H1 (cell line): ENCODE data around the gene CFP. TPM values are rescaled to one million over a fixed set of nuclear protein-coding genes. Genes with fewer than 3 reads are reported as not detected.

Experiments
- ATF3 ChIP-seq: IDR thresholded peaks from 2 replicates; pipeline ENCODE4 v1.6.1; 2011; ENCODE audit warnings: low read depth, mild to moderate bottlenecking, low read length; ENCODE audit not compliant: insufficient read depth
- CHD1 ChIP-seq: IDR thresholded peaks from 2 replicates; pipeline ENCODE4 v1.6.1; 2012; ENCODE audit warnings: low read depth, low read length, improper control_type of control experiment
- CTBP2 ChIP-seq: IDR thresholded peaks from 2 replicates; pipeline ENCODE4 v1.7.0; 2011; ENCODE audit warnings: borderline replicate concordance, mild to moderate bottlenecking, moderate library complexity, mixed read lengths, low read length; ENCODE audit not compliant: insufficient read depth, insufficient read length
- EP300 ChIP-seq, 2 experiments: IDR thresholded peaks; 1 replicate in 1 of 2; 2 replicates in 1 of 2; pipeline ENCODE4 v1.6.1; 2011 to 2012; ENCODE audit warnings: low read depth in 2 of 2, low read length in 2 of 2, mild to moderate bottlenecking in 2 of 2, borderline replicate concordance in 1 of 2, inconsistent platforms in 1 of 2, moderate library complexity in 1 of 2
- EZH2 ChIP-seq: fragments of 200-600 bp; sonication (generic); IDR thresholded peaks from 2 replicates; pipeline ENCODE4 v1.7.1; 2012; ENCODE audit warnings: low read depth, mild to moderate bottlenecking, moderate library complexity, low read length, inconsistent platforms; ENCODE audit not compliant: severe bottlenecking
- JUN ChIP-seq: IDR thresholded peaks from 2 replicates; pipeline ENCODE4 v1.6.1; 2011; ENCODE audit warnings: low read depth, mild to moderate bottlenecking, improper control_type of control experiment, low read length
- NANOG ChIP-seq: IDR thresholded peaks from 2 replicates; pipeline ENCODE4 v1.6.1; 2011; ENCODE audit warnings: low read length, low read depth, mild to moderate bottlenecking, inconsistent platforms; ENCODE audit not compliant: insufficient read depth, poor library complexity, severe bottlenecking
- RAD21 ChIP-seq, 2 experiments: IDR thresholded peaks in 1 of 2; conservative IDR thresholded peaks in 1 of 2; 2 replicates each; pipeline ENCODE4 v1.6.1; 2011; ENCODE audit warnings: low read depth in 2 of 2, low read length in 2 of 2, improper control_type of control experiment in 1 of 2, inconsistent platforms in 1 of 2, mild to moderate bottlenecking in 1 of 2, moderate library complexity in 1 of 2
- SUZ12 ChIP-seq: fragments of 200-600 bp; sonication (generic); IDR thresholded peaks from 2 replicates; pipeline ENCODE4 v1.6.1; 2012; ENCODE audit warnings: mild to moderate bottlenecking, inconsistent platforms, low read length, moderate library complexity, mixed read lengths
- polyA plus RNA-seq, 7 experiments: library from polyadenylated mRNA; depleted of rRNA in 3 of 7; stranded (reverse) in 5 of 7; unstranded in 2 of 7; fragments of >200 nt in 5 of 7; fragments of 200-250 nt in 2 of 7; gene quantifications; 1 replicate in 5 of 7; 2 replicates in 1 of 7; 4 replicates in 1 of 7; pipeline versions ENCODE4 v1.2.1 to v1.2.3, GENCODE V29; 2011 to 2013; ENCODE audit warnings: missing spikeins in 2 of 7, mixed read lengths in 2 of 7
- total RNA-seq: library from RNA; stranded (reverse); fragmentation: NEBNext Ultra II Directional; extraction: Animal tissue kit (Norgen Biotek cat#: 25700); gene quantifications from 2 replicates; pipeline ENCODE4 v1.2.1, GENCODE V29; 2021

The CFP gene
- total and polyA plus RNA-seq, 2 of the 8 experiments (the other 6 are each of a cell fraction or from before 2014, with no cell fraction given), result 0.76 to 2.2 TPM

DNA sequence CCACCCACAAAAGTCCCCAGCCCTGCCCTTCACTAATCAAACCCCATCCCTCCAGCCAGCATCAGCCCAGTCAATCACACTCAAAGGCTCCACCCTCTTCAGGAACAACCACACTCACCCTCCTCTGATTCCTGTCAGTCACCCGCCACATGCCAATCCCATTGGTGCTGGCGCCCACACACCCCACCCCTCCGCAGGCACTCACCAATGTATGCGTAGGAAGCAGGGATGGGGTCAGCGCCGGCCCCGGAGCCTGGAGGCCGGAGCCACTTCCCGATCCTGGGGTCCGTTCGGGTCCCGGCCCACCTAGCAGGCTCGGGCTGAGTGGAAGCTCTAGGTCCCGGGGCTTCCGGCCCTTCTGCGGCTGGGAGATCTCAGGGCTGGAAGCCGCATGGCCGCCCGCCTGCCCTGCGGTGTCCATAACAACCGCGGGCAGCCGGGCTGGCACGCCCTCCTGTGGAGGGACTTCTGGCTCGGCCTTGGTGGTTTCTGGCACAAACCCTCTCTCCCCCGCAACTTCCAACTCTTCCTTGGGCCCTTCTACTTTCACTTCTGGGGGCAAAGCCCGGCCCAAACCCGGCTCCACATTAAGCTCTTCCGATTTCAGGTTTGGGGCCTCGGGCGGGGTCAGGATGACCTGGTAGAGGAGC lies 7.9 kb upstream of the CFP start (continued):
- TF ChIP-seq EP300 (IDR thresholded peaks at IDR 0.05; ENCODE audit: borderline replicate concordance in 1 of 2, low read depth in 2 of 2, low read length in 2 of 2), result no peak
- no peak for TF ChIP-seq CTBP2
- TF ChIP-seq SUZ12, result no peak
- no peak for TF ChIP-seq EZH2
- TF ChIP-seq ATF3, result no peak
- TF ChIP-seq JUN, result no peak
- no peak for TF ChIP-seq CHD1
- TF ChIP-seq NANOG, result no peak
- peak in 1 of 2 experiments; percentile 14; a peak in 1 of 4 replicates for TF ChIP-seq RAD21 (IDR thresholded peaks at IDR 0.05 in 1 of 2, conservative IDR thresholded peaks at IDR 0.05 in 1 of 2; ENCODE audit: low read depth in 2 of 2, low read length in 2 of 2)
